ENCODE measurements around the gene GCLC.

GCLC gene

DNA sequence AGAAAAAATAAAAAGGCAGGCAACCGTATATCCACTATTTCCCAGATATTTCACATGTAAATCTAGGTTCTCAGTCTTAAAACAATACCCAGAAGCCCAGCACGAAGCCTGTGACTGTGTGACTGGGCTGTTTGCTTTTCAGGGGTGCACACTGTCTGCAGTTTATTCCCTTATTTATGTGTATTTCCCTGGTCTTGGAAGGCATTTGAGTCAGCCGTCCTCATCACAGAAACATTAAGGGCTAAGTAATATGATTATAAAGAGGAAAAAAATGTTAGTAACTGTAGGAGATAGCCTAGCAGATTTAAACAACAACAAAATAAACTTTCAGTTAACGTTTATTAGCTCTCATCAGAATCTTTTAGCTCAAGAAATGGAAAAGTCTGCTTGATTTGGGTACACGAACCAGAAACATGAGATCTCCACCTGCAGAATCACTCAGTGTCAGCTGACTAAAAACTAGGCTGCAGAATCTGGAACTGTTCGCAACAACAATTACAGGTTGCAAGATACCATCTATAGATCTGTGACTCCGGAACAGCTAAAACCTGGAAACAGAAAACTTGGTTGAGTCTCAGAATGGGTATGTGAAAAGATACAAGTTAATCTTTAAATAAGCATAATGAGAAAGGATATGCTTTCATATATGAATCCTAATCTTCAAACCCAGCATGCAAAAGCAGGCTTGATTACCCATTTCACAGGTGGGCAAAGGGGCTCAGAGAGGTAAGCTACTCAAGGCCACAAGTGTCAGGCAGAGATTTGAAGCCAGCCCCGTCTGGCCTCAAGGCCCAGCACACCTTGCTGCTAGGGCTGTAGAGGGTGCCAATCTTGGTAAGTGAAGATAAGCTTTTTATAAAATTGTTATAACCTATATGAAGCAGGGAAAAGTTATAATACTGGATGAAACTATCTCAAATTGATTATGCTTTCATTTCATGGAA, 21.1 kb downstream of the GCLC start:
- Histone ChIP-seq H3K36me3 (ENCODE audit: control insufficient read depth, insufficient read depth, low read length) (peaks cover 20% of the 10 kb centered on the region), H3K4me1 (ENCODE audit: control insufficient read depth, insufficient read depth, low read length) (peaks cover 52% of the 10 kb centered on the region), H3K9me3 (ENCODE audit: control insufficient read depth, insufficient read depth, low read length) (no peaks in the 10 kb centered on the region), H3K9ac (ENCODE audit: low read depth, low read length) (no peak overlapping the region), H3K27me3 (ENCODE audit: control insufficient read depth, insufficient read depth, low read length) (no peaks in the 10 kb centered on the region), H3K27ac (ENCODE audit: low read depth, low read length) (no peak overlapping the region), H3K4me3 (ENCODE audit: low read depth, low read length) (no peak overlapping the region)

DNA sequence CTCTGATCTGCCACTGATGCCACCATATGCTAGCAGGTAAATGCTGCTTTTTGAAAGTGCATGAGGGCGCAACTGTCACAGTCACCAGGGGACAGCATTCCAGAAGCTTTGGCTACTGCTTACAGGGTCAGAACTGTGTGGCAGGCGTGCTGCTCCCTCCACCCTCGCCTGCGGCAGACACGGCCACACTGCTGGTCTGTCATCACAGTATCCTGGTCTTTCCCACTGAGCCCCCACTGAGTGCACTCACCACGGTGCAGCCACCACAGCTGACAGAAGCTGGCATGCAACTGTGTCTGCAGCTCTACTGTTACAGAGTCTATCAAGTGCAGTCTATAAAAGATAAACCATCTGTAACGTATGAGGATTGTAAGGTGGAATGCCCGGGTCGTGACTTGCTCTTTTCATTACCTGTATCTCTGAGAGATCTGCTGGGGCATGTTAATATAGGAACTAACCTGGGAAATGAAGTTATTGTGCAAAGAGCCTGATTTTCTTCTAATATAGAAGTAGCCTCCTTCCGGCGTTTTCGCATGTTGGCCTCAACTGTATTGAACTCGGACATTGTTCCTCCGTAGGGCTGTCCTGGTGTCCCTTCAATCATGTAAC, 24.5 kb downstream of the GCLC start:
- peaks cover 41% of the 10 kb centered on the region for H3K36me3 ChIP-seq (ENCODE audit: control insufficient read depth, insufficient read depth, low read length)
- H3K27me3 ChIP-seq (ENCODE audit: control insufficient read depth, insufficient read depth, low read length) = no peaks in the 10 kb centered on the region

DNA sequence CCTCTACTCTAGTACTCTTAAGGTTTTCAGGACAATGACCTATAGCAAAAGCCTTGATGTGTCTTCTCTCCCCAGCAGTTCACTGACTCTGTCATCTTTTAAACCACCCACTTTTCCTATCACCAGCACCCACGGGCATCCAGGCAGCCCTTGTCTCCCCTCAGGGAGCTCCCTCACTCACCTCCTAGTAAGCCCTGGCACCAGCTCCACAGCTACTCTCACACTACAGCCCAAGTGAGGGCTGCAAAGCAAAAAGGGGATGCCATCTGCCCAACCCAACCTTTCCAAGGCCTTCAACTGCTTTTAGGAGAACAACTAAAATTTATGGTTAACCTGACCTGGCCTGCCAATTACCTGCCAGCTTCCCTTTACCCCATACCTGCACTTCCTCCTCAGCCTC, 26.0 kb downstream of the GCLC start:
- Histone ChIP-seq H3K27ac (ENCODE audit: low read depth, low read length) (no peak overlapping the region), H3K9me3 (ENCODE audit: control insufficient read depth, insufficient read depth, low read length) (no peaks in the 10 kb centered on the region), H3K4me1 (ENCODE audit: control insufficient read depth, insufficient read depth, low read length) (peaks cover 7% of the 10 kb centered on the region; the same call in 1 of the 2 replicates), H3K9ac (ENCODE audit: low read depth, low read length) (no peak overlapping the region), H3K36me3 (ENCODE audit: control insufficient read depth, insufficient read depth, low read length) (peaks cover 56% of the 10 kb centered on the region), H3K27me3 (ENCODE audit: control insufficient read depth, insufficient read depth, low read length) (no peaks in the 10 kb centered on the region), H3K4me3 (ENCODE audit: low read depth, low read length) (no peak overlapping the region)

More for the DNA sequence above, 24.5 kb downstream of the GCLC start:
- peaks cover 23% of the 10 kb centered on the region for H3K4me1 ChIP-seq (ENCODE audit: control insufficient read depth, insufficient read depth, low read length)
- H3K4me3 ChIP-seq (ENCODE audit: low read depth, low read length) = no peak overlapping the region
- no peaks in the 10 kb centered on the region for H3K9me3 ChIP-seq (ENCODE audit: control insufficient read depth, insufficient read depth, low read length)
- H3K9ac ChIP-seq (ENCODE audit: low read depth, low read length) = no peak overlapping the region
- no peak overlapping the region for H3K27ac ChIP-seq (ENCODE audit: low read depth, low read length)

DNA sequence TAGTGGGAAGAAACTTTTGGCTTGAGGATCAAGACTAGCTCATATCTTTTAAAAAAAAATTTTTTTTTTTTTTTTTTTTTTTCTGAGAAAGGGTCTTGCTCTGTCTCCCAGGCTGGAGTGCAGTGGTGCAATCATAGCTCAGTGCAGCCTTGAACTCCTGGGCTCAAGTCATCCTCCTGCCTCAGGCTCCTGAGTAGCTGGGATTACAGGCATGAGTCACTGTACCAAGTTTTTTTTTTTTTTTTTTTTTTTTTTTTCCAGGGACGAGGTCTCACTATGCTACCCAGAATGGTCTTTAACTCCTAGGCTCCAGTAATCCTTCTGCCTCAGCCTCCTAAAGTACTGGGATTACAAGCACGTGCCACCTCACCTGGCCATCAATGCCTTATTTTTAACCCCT, 27.9 kb downstream of the GCLC start:
- H3K9ac ChIP-seq (ENCODE audit: low read depth, low read length) = no peak overlapping the region
- peaks cover 75% of the 10 kb centered on the region for H3K36me3 ChIP-seq (ENCODE audit: control insufficient read depth, insufficient read depth, low read length)
- no peak overlapping the region for H3K27ac ChIP-seq (ENCODE audit: low read depth, low read length)
- no peaks in the 10 kb centered on the region for H3K27me3 ChIP-seq (ENCODE audit: control insufficient read depth, insufficient read depth, low read length)
- no peaks in the 10 kb centered on the region for H3K9me3 ChIP-seq (ENCODE audit: control insufficient read depth, insufficient read depth, low read length)
- H3K4me3 ChIP-seq (ENCODE audit: low read depth, low read length) = no peak overlapping the region
- no peaks in the 10 kb centered on the region for H3K4me1 ChIP-seq (ENCODE audit: control insufficient read depth, insufficient read depth, low read length)

DNA sequence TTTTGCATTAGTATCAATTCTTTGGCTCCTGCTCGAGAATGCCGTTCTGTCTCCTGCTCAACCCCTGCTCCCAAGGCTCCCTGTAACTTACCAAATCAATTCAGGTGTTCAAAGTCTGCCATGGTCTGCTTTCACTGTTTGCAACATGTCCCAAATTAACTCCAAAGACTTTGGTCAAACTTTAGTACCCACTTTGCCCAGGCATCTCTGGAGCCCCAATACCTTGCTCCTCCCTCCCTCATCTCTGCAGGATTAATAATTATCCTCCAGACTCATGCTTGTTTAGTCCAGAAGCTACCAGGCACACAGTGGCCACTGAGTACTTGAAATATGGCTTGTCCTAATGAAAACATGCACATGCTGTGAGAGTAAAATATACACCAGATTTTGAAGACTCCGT, 30.2 kb downstream of the GCLC start:
- Histone ChIP-seq H3K9me3 (ENCODE audit: control insufficient read depth, insufficient read depth, low read length) (no peaks in the 10 kb centered on the region), H3K27ac (ENCODE audit: low read depth, low read length) (no peak overlapping the region), H3K36me3 (ENCODE audit: control insufficient read depth, insufficient read depth, low read length) (peaks cover 81% of the 10 kb centered on the region), H3K4me1 (ENCODE audit: control insufficient read depth, insufficient read depth, low read length) (no peaks in the 10 kb centered on the region), H3K9ac (ENCODE audit: low read depth, low read length) (no peak overlapping the region), H3K4me3 (ENCODE audit: low read depth, low read length) (no peak overlapping the region), H3K27me3 (ENCODE audit: control insufficient read depth, insufficient read depth, low read length) (no peaks in the 10 kb centered on the region)

DNA sequence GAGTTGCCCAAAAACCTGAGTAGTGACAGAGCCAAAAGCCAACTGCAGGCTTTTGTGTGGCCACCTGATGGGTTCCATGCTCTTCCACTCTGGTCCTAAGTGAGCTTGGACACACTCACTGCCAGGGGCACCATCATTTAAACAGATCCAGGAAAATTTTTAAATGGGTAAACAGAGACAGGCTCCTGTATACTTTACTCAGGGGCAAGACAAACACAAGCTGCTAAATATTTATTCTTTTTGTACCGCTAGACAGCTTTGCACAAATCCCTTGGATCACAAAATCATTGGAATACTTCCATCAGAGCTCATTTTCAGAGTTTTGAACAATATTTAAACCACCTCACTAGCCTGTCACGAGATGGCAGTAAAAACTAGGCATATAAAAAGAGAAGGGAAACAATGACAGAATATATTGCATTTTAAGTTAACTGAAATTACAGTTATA, 31.4 kb downstream of the GCLC start:
- no peak overlapping the region for H3K4me3 ChIP-seq (ENCODE audit: low read depth, low read length)
- no peak overlapping the region for H3K27ac ChIP-seq (ENCODE audit: low read depth, low read length)
- no peak overlapping the region for H3K9ac ChIP-seq (ENCODE audit: low read depth, low read length)
- H3K4me1 ChIP-seq (ENCODE audit: control insufficient read depth, insufficient read depth, low read length) = no peaks in the 10 kb centered on the region
- H3K36me3 ChIP-seq (ENCODE audit: control insufficient read depth, insufficient read depth, low read length) = peaks cover 82% of the 10 kb centered on the region
- H3K9me3 ChIP-seq (ENCODE audit: control insufficient read depth, insufficient read depth, low read length) = no peaks in the 10 kb centered on the region
- no peaks in the 10 kb centered on the region for H3K27me3 ChIP-seq (ENCODE audit: control insufficient read depth, insufficient read depth, low read length)

DNA sequence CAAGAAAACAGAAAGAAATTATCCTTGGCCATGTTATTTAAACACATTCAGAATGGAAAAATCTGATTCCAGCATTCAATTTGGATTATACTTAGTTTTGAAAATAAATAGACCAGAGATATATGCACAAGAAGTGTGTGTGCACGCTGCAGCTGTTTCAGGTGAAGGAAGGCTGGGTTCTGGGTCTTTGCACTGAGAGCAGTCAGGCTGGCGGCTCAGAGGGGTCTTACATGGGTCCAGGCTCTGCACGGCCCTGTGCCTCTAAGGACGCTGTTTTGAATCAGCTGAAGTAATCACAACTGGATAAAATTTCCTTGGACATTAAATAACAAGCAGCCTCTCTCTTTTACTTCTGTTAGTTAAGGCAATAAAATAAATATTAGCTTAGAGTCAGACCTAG, 31.8 kb downstream of the GCLC start:
- Histone ChIP-seq H3K36me3 (ENCODE audit: control insufficient read depth, insufficient read depth, low read length) (peaks cover 86% of the 10 kb centered on the region), H3K4me1 (ENCODE audit: control insufficient read depth, insufficient read depth, low read length) (no peaks in the 10 kb centered on the region), H3K27ac (ENCODE audit: low read depth, low read length) (no peak overlapping the region), H3K27me3 (ENCODE audit: control insufficient read depth, insufficient read depth, low read length) (no peaks in the 10 kb centered on the region), H3K9ac (ENCODE audit: low read depth, low read length) (no peak overlapping the region), H3K4me3 (ENCODE audit: low read depth, low read length) (no peak overlapping the region), H3K9me3 (ENCODE audit: control insufficient read depth, insufficient read depth, low read length) (no peaks in the 10 kb centered on the region)

DNA sequence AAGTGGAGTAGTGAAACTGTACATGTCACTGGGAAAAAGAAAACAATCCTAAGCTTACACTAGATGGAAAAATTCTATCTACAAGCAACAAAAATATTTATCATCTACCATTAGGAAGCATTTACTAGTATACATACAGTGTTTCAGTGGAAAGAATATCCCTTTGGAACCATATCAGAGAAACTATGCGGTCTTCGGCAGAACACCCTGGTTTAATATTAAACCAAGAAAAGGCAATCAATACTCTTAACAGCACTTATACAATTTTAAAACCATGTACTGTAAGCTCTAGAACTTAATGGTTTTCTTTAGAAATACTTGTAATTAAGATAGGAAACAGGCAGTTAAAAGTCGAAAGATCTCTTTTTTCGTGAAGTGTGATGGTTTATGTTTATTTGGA, 32.3 kb downstream of the GCLC start:
- peaks cover 90% of the 10 kb centered on the region for H3K36me3 ChIP-seq (ENCODE audit: control insufficient read depth, insufficient read depth, low read length)

DNA sequence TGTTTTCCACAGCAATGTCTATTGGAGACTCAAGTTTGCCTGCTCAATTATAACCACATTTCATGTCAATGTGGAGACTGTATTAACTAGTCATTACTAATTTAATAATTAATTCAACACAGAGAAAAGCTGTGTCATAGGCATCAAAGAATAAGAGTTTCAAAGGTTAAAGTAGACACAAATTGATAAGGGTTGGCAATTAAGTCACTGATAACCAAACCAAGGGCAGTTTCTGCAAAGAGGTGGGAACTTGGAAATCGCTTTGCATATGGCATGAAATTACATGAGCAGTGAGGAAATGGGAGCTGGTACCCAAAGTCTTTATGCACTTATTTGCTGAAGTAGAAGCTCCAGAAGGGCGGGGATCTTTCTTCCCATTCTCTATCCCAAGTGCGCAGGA, 34.2 kb downstream of the GCLC start:
- Histone ChIP-seq H3K4me3 (ENCODE audit: low read depth, low read length) (no peak overlapping the region), H3K36me3 (ENCODE audit: control insufficient read depth, insufficient read depth, low read length) (peaks cover 95% of the 10 kb centered on the region), H3K27me3 (ENCODE audit: control insufficient read depth, insufficient read depth, low read length) (no peaks in the 10 kb centered on the region)

More for the DNA sequence above, 32.3 kb downstream of the GCLC start:
- H3K27ac ChIP-seq (ENCODE audit: low read depth, low read length) = no peak overlapping the region
- no peak overlapping the region for H3K4me3 ChIP-seq (ENCODE audit: low read depth, low read length)
- no peaks in the 10 kb centered on the region for H3K9me3 ChIP-seq (ENCODE audit: control insufficient read depth, insufficient read depth, low read length)
- no peaks in the 10 kb centered on the region for H3K27me3 ChIP-seq (ENCODE audit: control insufficient read depth, insufficient read depth, low read length)
- no peaks in the 10 kb centered on the region for H3K4me1 ChIP-seq (ENCODE audit: control insufficient read depth, insufficient read depth, low read length)
- H3K9ac ChIP-seq (ENCODE audit: low read depth, low read length) = no peak overlapping the region

DNA sequence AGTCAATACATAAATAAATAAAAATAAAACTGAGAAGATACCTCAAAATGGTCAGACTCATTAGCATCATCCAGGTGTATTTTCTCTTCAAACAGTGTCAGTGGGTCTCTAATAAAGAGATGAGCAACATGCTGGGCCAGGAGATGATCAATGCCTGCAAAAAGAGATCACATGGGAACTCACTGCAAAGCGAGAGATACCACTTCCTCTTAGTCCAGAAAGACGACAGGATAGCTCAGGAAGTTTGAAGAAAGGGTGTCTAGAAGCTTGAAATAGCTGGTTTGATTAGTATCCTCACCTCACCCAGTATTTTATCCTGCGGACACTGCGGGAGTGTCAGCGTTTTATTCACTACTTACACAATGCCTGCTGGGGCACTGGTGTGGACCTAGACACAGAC, 38.0 kb downstream of the GCLC start:
- no peaks in the 10 kb centered on the region for H3K27me3 ChIP-seq (ENCODE audit: control insufficient read depth, insufficient read depth, low read length)
- H3K36me3 ChIP-seq (ENCODE audit: control insufficient read depth, insufficient read depth, low read length) = peaks cover 94% of the 10 kb centered on the region
- H3K9ac ChIP-seq (ENCODE audit: low read depth, low read length) = no peak overlapping the region
- no peaks in the 10 kb centered on the region for H3K9me3 ChIP-seq (ENCODE audit: control insufficient read depth, insufficient read depth, low read length)
- no peaks in the 10 kb centered on the region for H3K4me1 ChIP-seq (ENCODE audit: control insufficient read depth, insufficient read depth, low read length)
- no peak overlapping the region for H3K27ac ChIP-seq (ENCODE audit: low read depth, low read length)
- H3K4me3 ChIP-seq (ENCODE audit: low read depth, low read length) = no peak overlapping the region

More for the DNA sequence above, 34.2 kb downstream of the GCLC start:
- Histone ChIP-seq H3K9ac (ENCODE audit: low read depth, low read length) (no peak overlapping the region), H3K27ac (ENCODE audit: low read depth, low read length) (no peak overlapping the region), H3K4me1 (ENCODE audit: control insufficient read depth, insufficient read depth, low read length) (no peaks in the 10 kb centered on the region), H3K9me3 (ENCODE audit: control insufficient read depth, insufficient read depth, low read length) (no peaks in the 10 kb centered on the region)

DNA sequence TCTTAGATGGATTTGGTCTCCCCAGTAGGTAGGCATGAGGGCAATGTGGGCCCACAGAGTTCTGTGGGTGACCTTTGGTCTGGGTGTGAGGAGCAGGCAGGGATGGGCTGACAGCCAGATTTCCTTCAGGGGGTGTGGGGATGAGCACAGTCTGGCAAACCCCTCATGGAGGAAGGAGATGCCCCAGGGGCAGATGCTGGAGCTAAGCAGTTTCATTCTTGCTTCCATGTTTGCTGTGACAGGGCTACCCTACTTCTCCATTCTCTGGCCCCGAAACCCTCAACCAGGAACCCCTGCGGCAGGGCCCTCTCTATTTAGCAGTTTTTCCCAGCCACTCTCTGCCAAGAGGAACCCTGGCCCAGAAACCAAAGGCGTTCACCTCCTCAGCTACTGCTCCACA, 40.4 kb downstream of the GCLC start:
- H3K4me1 ChIP-seq (ENCODE audit: control insufficient read depth, insufficient read depth, low read length) = no peaks in the 10 kb centered on the region
- no peak overlapping the region for H3K27ac ChIP-seq (ENCODE audit: low read depth, low read length)
- H3K9me3 ChIP-seq (ENCODE audit: control insufficient read depth, insufficient read depth, low read length) = no peaks in the 10 kb centered on the region
- peaks cover 96% of the 10 kb centered on the region for H3K36me3 ChIP-seq (ENCODE audit: control insufficient read depth, insufficient read depth, low read length)
- no peak overlapping the region for H3K4me3 ChIP-seq (ENCODE audit: low read depth, low read length)
- no peaks in the 10 kb centered on the region for H3K27me3 ChIP-seq (ENCODE audit: control insufficient read depth, insufficient read depth, low read length)
- H3K9ac ChIP-seq (ENCODE audit: low read depth, low read length) = no peak overlapping the region
